HCT116 (cell line): ENCODE data around the gene TMEM256. TPM values are rescaled to one million over a fixed set of nuclear protein-coding genes. Genes with fewer than 3 reads are reported as not detected.

Experiments
- ATAC-seq: fragments of 200-7000 bp; cut with Tn5 transposase; 2 replicates; pipeline ENCODE4 v1.9.1; 2020; ENCODE audit warnings: mild to moderate bottlenecking, moderate library complexity
- BruUV-seq: library from RNA; stranded (reverse); fragments of 400-500 nt; replicated peaks from 2 replicates; lab custom pipeline; 2021; lab: Mats Ljungman, UMichigan
- CTCF ChIA-PET: fragments of 300-600 bp; sonication (Branson Sonifier 250); formaldehyde crosslinking; loops from one replicate; lab custom pipeline; 2021; ENCODE audit warnings: antibody characterized with exemption; lab: Charles Lee
- POLR2A ChIA-PET: fragments of 300-600, 350-600 bp; sonication (Branson Sonifier 250); formaldehyde crosslinking; loops from one replicate; lab custom pipeline; 2021; ENCODE audit warnings: antibody characterized with exemption; lab: Charles Lee
- RAD21 ChIA-PET, 2 experiments: fragments of 300-600 bp; sonication (Branson Sonifier 250); formaldehyde crosslinking; loops; one replicate each; lab custom pipeline; 2023; ENCODE audit warnings: low total read pairs in 2 of 2; ENCODE audit not compliant: uncharacterized antibody in 2 of 2, unreplicated experiment in 2 of 2, low non-redundant PET in 1 of 2; lab: Charles Lee
- DNase-seq: peaks from one replicate; pipeline ENCODE4 v3.0.0-alpha.2; 2010; ENCODE audit warnings: low read depth, low spot score
- H2AFZ ChIP-seq: fragments of 200-600 bp; shearing (Covaris generic), sonication (generic); 2 replicates; pipeline ENCODE4 v1.6.1; 2017; ENCODE audit warnings: low read depth, mixed run types, mixed read lengths, antibody characterized with exemption, low read length; ENCODE audit not compliant: poor library complexity, severe bottlenecking
- H3K27ac ChIP-seq: 2 replicates; pipeline ENCODE4 v1.5.1; 2012; ENCODE audit warnings: low read depth, low read length
- H3K27me3 ChIP-seq: fragments of 200-600 bp; sonication (generic); 2 replicates; pipeline ENCODE4 v1.6.1; 2016; ENCODE audit warnings: mixed run types, low read length, mixed read lengths; ENCODE audit not compliant: insufficient read depth
- H3K36me3 ChIP-seq, 2 experiments: fragments of 200-500 bp in 1 of 2; fragments of 200-600 bp in 1 of 2; sonication (Bioruptor generic) in 1 of 2; sonication (generic) in 1 of 2; 2 replicates each; pipeline versions ENCODE4 v1.5.1 to v1.6.1; 2014 to 2016; ENCODE audit warnings: low read length in 2 of 2, inconsistent platforms in 1 of 2, mixed read lengths in 1 of 2, mixed run types in 1 of 2; ENCODE audit not compliant: insufficient read depth in 2 of 2, control insufficient read depth in 1 of 2
- H3K4me1 ChIP-seq, 2 experiments: fragments of 200-600 bp in 1 of 2; sonication (generic) in 1 of 2; 2 replicates each; pipeline versions ENCODE4 v1.5.1 to v1.6.1; 2012 to 2017; ENCODE audit warnings: low read length in 2 of 2, inconsistent platforms in 1 of 2, mild to moderate bottlenecking in 1 of 2, mixed read lengths in 1 of 2, mixed run types in 1 of 2, moderate library complexity in 1 of 2; ENCODE audit not compliant: insufficient read depth in 2 of 2, control insufficient read depth in 1 of 2
- H3K4me2 ChIP-seq: fragments of 200-600 bp; sonication (generic); 2 replicates; pipeline ENCODE4 v1.6.1; 2017; ENCODE audit warnings: mixed run types, low read length, mixed read lengths
- H3K4me3 ChIP-seq, 2 experiments: fragments of 200-600 bp in 1 of 2; sonication (generic) in 1 of 2; replicated peaks in 1 of 2; 2 replicates each; pipeline ENCODE4 v1.5.1; 2011 to 2016; ENCODE audit warnings: low read length in 2 of 2, control low read depth in 1 of 2, low read depth in 1 of 2, mild to moderate bottlenecking in 1 of 2, mixed read lengths in 1 of 2, mixed run types in 1 of 2
- H3K79me2 ChIP-seq: fragments of 200-600 bp; sonication (generic); 2 replicates; pipeline ENCODE4 v1.6.1; 2017; ENCODE audit warnings: mild to moderate bottlenecking, mixed run types, low read length, moderate library complexity, mixed read lengths; ENCODE audit not compliant: insufficient read depth
- H3K9ac ChIP-seq: fragments of 200-600 bp; sonication (generic); 2 replicates; pipeline ENCODE4 v1.6.1; 2016; ENCODE audit warnings: low read length, mixed read lengths
- H3K9me2 ChIP-seq: fragments of 200-600 bp; sonication (generic), shearing (Covaris generic); 2 replicates; pipeline ENCODE4 v1.6.1; 2017; ENCODE audit warnings: mixed run types, mild to moderate bottlenecking, moderate library complexity; ENCODE audit not compliant: insufficient read depth
- H3K9me3 ChIP-seq, 2 experiments: fragments of 200-500 bp in 1 of 2; fragments of 200-600 bp in 1 of 2; sonication (Bioruptor generic) in 1 of 2; sonication (generic) in 1 of 2; 2 replicates each; pipeline ENCODE4 v1.6.1; 2014 to 2017; ENCODE audit warnings: low read length in 2 of 2, mixed read lengths in 2 of 2, inconsistent platforms in 1 of 2, low read depth in 1 of 2, mild to moderate bottlenecking in 1 of 2, mixed run types in 1 of 2, moderate library complexity in 1 of 2; ENCODE audit not compliant: control insufficient read depth in 1 of 2, insufficient read depth in 1 of 2
- H4K20me1 ChIP-seq: fragments of 200-600 bp; sonication (generic), shearing (Covaris generic); 2 replicates; pipeline ENCODE4 v1.6.1; 2017; ENCODE audit warnings: mixed run types, mild to moderate bottlenecking, moderate library complexity; ENCODE audit not compliant: insufficient read depth
- CBX3 ChIP-seq: IDR thresholded peaks from 2 replicates; pipeline ENCODE4 v1.6.1; 2012; ENCODE audit warnings: low read depth
- EZH2 ChIP-seq: fragments of 200-600 bp; sonication (generic); IDR thresholded peaks from 2 replicates; pipeline ENCODE4 v1.6.1; 2017; ENCODE audit warnings: antibody characterized with exemption, mixed run types
- FOSL1 ChIP-seq: IDR thresholded peaks from 2 replicates; pipeline ENCODE4 v1.6.1; 2012; ENCODE audit warnings: low read depth
- RAD21 ChIP-seq: IDR thresholded peaks from 2 replicates; pipeline ENCODE4 v1.6.1; 2012; ENCODE audit warnings: low read depth, mild to moderate bottlenecking
- SP1 ChIP-seq: IDR thresholded peaks from 2 replicates; pipeline ENCODE4 v1.6.1; 2012; ENCODE audit warnings: low read depth
- SRF ChIP-seq: IDR thresholded peaks from 2 replicates; pipeline ENCODE4 v1.6.1; 2012; ENCODE audit warnings: low read depth
- TCF7L2 ChIP-seq: IDR thresholded peaks from 2 replicates; pipeline ENCODE4 v1.7.0; 2011; ENCODE audit warnings: borderline replicate concordance, inconsistent platforms; ENCODE audit not compliant: insufficient read depth, insufficient read length; ENCODE audit errors: extremely low read depth
- ZBTB33 ChIP-seq: IDR thresholded peaks from 2 replicates; pipeline ENCODE4 v1.6.1; 2011; ENCODE audit warnings: mild to moderate bottlenecking, low read length, moderate library complexity; ENCODE audit not compliant: insufficient replicate concordance; ENCODE audit errors: extremely low read depth
- ZFX ChIP-seq: fragments of 450-650 bp; IDR thresholded peaks from 2 replicates; pipeline ENCODE4 v1.6.1; 2017
- intact Hi-C: fragments of 100-400 bp; cut with micrococcal nuclease; formaldehyde crosslinking; loops from 2 replicates; pipeline ENCODE4 v1.10.0; 2022
- total RNA-seq: library from RNA; stranded (reverse); gene quantifications from one replicate; pipeline ENCODE4 v1.2.1, GENCODE V29; 2021; ENCODE audit not compliant: unreplicated experiment
- TF ChIP-seq, protein P1 (sequence below): IDR thresholded peaks from 2 replicates; pipeline ENCODE4 v1.6.1; 2012; ENCODE audit warnings: low read depth
- TF ChIP-seq, protein P2 (sequence below): IDR thresholded peaks from 2 replicates; pipeline ENCODE4 v1.6.1; 2012
- TF ChIP-seq, protein P3 (sequence below): IDR thresholded peaks from 2 replicates; pipeline ENCODE4 v1.6.1; 2012

The TMEM256 gene
- total RNA-seq, 1 experiment from 2014 or later: 110 TPM

GRCh38 chr17:7421186-7421585, 17.3 kb upstream of the TMEM256 start:
- BruUV-seq: no TSS peak
- no peak overlapping the region for H3K4me2 ChIP-seq
- no peaks in the 10 kb centered on the region for H3K9me2 ChIP-seq
- H3K9me3 ChIP-seq: no peaks in the 10 kb centered on the region
- no peaks in the 10 kb centered on the region for H3K79me2 ChIP-seq
- TF ChIP-seq, protein P1, sequence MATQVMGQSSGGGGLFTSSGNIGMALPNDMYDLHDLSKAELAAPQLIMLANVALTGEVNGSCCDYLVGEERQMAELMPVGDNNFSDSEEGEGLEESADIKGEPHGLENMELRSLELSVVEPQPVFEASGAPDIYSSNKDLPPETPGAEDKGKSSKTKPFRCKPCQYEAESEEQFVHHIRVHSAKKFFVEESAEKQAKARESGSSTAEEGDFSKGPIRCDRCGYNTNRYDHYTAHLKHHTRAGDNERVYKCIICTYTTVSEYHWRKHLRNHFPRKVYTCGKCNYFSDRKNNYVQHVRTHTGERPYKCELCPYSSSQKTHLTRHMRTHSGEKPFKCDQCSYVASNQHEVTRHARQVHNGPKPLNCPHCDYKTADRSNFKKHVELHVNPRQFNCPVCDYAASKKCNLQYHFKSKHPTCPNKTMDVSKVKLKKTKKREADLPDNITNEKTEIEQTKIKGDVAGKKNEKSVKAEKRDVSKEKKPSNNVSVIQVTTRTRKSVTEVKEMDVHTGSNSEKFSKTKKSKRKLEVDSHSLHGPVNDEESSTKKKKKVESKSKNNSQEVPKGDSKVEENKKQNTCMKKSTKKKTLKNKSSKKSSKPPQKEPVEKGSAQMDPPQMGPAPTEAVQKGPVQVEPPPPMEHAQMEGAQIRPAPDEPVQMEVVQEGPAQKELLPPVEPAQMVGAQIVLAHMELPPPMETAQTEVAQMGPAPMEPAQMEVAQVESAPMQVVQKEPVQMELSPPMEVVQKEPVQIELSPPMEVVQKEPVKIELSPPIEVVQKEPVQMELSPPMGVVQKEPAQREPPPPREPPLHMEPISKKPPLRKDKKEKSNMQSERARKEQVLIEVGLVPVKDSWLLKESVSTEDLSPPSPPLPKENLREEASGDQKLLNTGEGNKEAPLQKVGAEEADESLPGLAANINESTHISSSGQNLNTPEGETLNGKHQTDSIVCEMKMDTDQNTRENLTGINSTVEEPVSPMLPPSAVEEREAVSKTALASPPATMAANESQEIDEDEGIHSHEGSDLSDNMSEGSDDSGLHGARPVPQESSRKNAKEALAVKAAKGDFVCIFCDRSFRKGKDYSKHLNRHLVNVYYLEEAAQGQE: no peak
- TF ChIP-seq TCF7L2 (no peak), ZBTB33 (no peak), SRF (no peak), CBX3 (no peak), EZH2 (no peak), SP1 (no peak), FOSL1 (no peak), ZFX (no peak), RAD21 (no peak)
- TF ChIP-seq, protein P2, sequence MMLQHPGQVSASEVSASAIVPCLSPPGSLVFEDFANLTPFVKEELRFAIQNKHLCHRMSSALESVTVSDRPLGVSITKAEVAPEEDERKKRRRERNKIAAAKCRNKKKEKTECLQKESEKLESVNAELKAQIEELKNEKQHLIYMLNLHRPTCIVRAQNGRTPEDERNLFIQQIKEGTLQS: no peak
- TF ChIP-seq, protein P3, sequence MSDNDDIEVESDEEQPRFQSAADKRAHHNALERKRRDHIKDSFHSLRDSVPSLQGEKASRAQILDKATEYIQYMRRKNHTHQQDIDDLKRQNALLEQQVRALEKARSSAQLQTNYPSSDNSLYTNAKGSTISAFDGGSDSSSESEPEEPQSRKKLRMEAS: no peak
- ChIA-PET RAD21 (no interaction called here), CTCF (no interaction called here), POLR2A (no interaction called here)
- no peak for ATAC-seq
- H3K4me3 ChIP-seq: no peak overlapping the region
- no peaks in the 10 kb centered on the region for H4K20me1 ChIP-seq
- no peak overlapping the region for H3K9ac ChIP-seq
- no peaks in the 10 kb centered on the region; a peak in 1 of 4 replicates for H3K36me3 ChIP-seq
- H3K27ac ChIP-seq: no peak overlapping the region
- H3K27me3 ChIP-seq: no peaks in the 10 kb centered on the region
- no peak for DNase-seq
- no peak overlapping the region for H2AFZ ChIP-seq
- no peaks in the 10 kb centered on the region for H3K4me1 ChIP-seq
- intact Hi-C loops: no loop called here
